ENCODE results near the gene SPEF2. TPM values are rescaled to one million over a fixed set of nuclear protein-coding genes. Genes with fewer than 3 reads are reported as not detected.

Gene SPEF2
- total and polyA plus RNA-seq, 8 donors, result 1.5 to 25.4 (median 3.8) TPM

DNA sequence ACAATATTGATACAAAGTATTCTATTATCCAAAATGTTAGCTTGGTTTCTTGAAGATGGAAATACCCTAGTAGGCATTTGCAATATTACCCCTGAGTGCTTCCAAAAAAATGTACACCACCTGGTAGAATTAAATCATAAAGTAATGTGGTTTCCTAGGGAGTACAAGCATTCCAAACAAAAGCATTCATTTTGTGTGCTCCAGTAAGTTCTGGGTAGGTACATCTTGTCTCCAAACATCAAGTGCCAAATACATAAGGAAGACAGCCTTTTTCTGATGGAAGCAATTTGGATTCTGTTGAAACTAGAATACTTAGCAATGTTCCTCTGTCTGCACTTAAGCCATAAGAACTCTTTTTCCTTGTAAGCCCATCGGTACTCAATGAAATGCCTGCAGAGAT is 165.9 kb downstream of the SPEF2 start:
- H3K36me3 ChIP-seq, result no peaks in the 10 kb centered on the region
- intact Hi-C loops (cut with DNase I; ENCODE audit: low total_unique reads), result no loop called here
- TF ChIP-seq POLR2A (IDR thresholded peaks at IDR 0.05) (no peak), CTCF (IDR thresholded peaks at IDR 0.05) (no peak), EP300 (IDR thresholded peaks at IDR 0.05) (no peak), POLR2AphosphoS5 (IDR thresholded peaks at IDR 0.05) (no peak)
- DNase-seq, result no peak
- no peak overlapping the region for H3K4me3 ChIP-seq
- H3K9me3 ChIP-seq, result no peaks in the 10 kb centered on the region
- no peak overlapping the region for H3K27ac ChIP-seq
- no peaks in the 10 kb centered on the region for H3K27me3 ChIP-seq
- WGBS, 5 donors, result 91 to 100% (median 94%) methylated on average over 1 of the region's 1 CpG
- H3K4me1 ChIP-seq, result peaks cover 0 to 10% (median 4%) of the 10 kb centered on the region in 4 donors

GRCh38 chr5:35785601-35786085 is 168.0 kb downstream of the SPEF2 start:
- peaks cover 0 to 10% (median 4%) of the 10 kb centered on the region in 4 donors for H3K4me1 ChIP-seq
- H3K9me3 ChIP-seq, result no peaks in the 10 kb centered on the region
- TF ChIP-seq POLR2AphosphoS5 (IDR thresholded peaks at IDR 0.05), result no peak
- no peak for TF ChIP-seq EP300 (IDR thresholded peaks at IDR 0.05)
- no peak for TF ChIP-seq CTCF (IDR thresholded peaks at IDR 0.05)
- TF ChIP-seq POLR2A (IDR thresholded peaks at IDR 0.05), result no peak
- H3K4me3 ChIP-seq, result no peak overlapping the region
- DNase-seq, result no peak
- WGBS, 5 donors, result 79 to 89% (median 84%) methylated on average over 4 of the region's 4 CpGs
- intact Hi-C loops (cut with DNase I; ENCODE audit: low total_unique reads), result no loop called here
- H3K27ac ChIP-seq, result no peak overlapping the region
- H3K36me3 ChIP-seq, result no peaks in the 10 kb centered on the region
- no peaks in the 10 kb centered on the region for H3K27me3 ChIP-seq

GRCh38 chr5:35788724-35789123 is 171.1 kb downstream of the SPEF2 start:
- Histone ChIP-seq H3K4me3 (no peak overlapping the region), H3K9me3 (no peaks in the 10 kb centered on the region), H3K4me1 (no peaks in the 10 kb centered on the region), H3K27ac (no peak overlapping the region), H3K27me3 (no peaks in the 10 kb centered on the region), H3K36me3 (no peaks in the 10 kb centered on the region)
- TF ChIP-seq EP300 (IDR thresholded peaks at IDR 0.05), result no peak
- TF ChIP-seq POLR2A (IDR thresholded peaks at IDR 0.05), result no peak
- no peak for TF ChIP-seq CTCF (IDR thresholded peaks at IDR 0.05)
- TF ChIP-seq POLR2AphosphoS5 (IDR thresholded peaks at IDR 0.05), result no peak
- WGBS, 5 donors, result 78 to 87% (median 81%) methylated on average over 4 of the region's 4 CpGs
- intact Hi-C loops (cut with DNase I; ENCODE audit: low total_unique reads), result no loop called here
- no peak for DNase-seq

DNA sequence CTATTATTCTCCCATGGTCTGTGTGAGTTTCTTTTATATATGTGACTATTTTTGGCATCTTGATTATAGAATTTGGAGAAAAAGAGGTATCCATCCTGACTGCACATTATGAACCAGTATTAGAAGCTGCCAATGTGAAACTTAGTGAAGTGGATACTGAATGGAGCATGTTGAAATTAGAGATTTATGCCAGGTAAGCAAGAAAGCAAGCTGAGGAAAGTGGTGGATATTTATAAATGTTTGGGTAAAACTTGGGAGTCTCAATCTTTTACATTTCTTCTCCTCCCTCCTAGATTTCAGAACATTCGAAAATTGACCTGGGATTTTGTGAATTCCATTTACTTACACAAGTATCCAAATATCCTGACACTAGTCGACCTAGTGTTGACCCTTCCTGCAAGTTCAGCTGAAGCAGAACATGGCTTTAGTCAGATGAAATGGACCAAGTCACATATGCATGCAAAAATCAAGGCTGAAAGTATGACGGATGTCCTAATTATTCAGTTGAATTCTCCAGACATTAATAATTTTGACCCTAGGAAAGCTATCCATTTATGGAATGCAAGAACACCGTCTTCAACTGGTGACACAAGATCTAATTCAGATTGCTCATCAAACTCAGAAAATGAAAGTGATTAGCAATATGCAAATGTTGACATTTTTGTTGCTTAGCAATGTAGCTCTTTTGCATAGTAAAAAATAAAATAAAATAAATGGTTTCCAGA is 172.2 kb downstream of the SPEF2 start:
- H3K27ac ChIP-seq, result no peak overlapping the region

More for the DNA sequence above, 172.2 kb downstream of the SPEF2 start:
- no peaks in the 10 kb centered on the region for H3K36me3 ChIP-seq
- no peaks in the 10 kb centered on the region for H3K27me3 ChIP-seq
- H3K4me1 ChIP-seq, result no peaks in the 10 kb centered on the region
- no peak for TF ChIP-seq POLR2A (IDR thresholded peaks at IDR 0.05)
- no peak for TF ChIP-seq EP300 (IDR thresholded peaks at IDR 0.05)
- TF ChIP-seq CTCF (IDR thresholded peaks at IDR 0.05), result no peak
- TF ChIP-seq POLR2AphosphoS5 (IDR thresholded peaks at IDR 0.05), result no peak
- no peak overlapping the region for H3K4me3 ChIP-seq
- DNase-seq, result no peak
- no peaks in the 10 kb centered on the region for H3K9me3 ChIP-seq
- intact Hi-C loops (cut with DNase I; ENCODE audit: low total_unique reads), result no loop called here
- WGBS, 5 donors, result 66 to 77% (median 70%) methylated on average over 4 of the region's 4 CpGs
